ENCODE results near the gene PLAC9. TPM values are rescaled to one million over a fixed set of nuclear protein-coding genes. Genes with fewer than 3 reads are reported as not detected.
"Not testable (repeated sequence)": the region's sequence is repeated elsewhere in the genome, so short reads cannot be mapped to it uniquely, and the experiment has no call there.

PLAC9 gene
- total RNA-seq, 5 donors from 2014 or later (not counting 1 experiment from before 2014, with no cell fraction given) = not detected

DNA sequence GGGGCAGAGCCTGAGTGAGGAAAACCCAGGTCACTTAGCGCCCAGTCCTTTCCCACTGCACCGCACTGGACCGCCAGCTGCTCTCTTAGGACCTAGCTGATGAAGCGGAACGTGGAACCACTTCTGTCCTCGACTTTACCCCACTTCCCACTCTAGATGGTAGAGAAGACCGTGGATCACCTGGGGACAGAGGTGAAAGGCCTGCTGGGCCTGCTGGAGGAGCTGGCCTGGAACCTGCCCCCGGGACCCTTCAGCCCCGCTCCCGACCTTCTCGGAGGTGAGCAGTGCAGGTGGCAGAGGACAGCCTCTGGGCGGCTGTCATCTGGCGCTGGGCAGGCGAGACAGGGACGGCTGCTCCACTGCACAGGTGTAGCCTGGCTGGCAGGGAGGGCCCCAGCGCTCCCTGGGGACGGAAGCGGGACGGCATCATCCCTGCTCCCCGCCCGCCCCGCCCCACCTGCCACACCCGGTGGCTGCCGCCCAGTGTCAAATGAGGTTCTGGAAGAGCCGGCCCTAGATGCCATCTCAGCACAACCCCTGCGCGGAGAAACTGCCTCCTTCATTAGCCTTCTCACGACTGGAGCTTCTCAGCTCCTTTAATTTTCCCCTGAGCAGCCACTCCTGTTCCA lies 11.7 kb downstream of the PLAC9 start:
- H3K4me3 Mint-ChIP-seq = peak overlapping the region; percentile 68 to 85 (median 74)
- H3K27me3 Mint-ChIP-seq = peaks cover 0 to 11% of the 10 kb centered on the region in 2 donors
- peaks cover 10% of the 10 kb centered on the region for H3K36me3 Mint-ChIP-seq
- no peaks in the 10 kb centered on the region for H3K9me3 ChIP-seq
- peak overlapping the region; percentile 34 for H3K27ac ChIP-seq (ENCODE audit: low read length)
- DNase-seq = peak in 14 of 35 experiments; percentile 5 to 47 (median 16)
- H3K4me1 ChIP-seq (ENCODE audit: control insufficient read depth in 1 of 2, extremely low read depth in 1 of 2, insufficient read depth in 2 of 2, low read length in 2 of 2) = peaks cover 5 to 14% of the 10 kb centered on the region in 2 experiments
- peaks cover 0 to 15% of the 10 kb centered on the region in 2 experiments for H3K27me3 ChIP-seq (replicated peaks in 1 of 2; ENCODE audit: control insufficient read depth in 2 of 2, extremely low read depth in 1 of 2, insufficient read depth in 2 of 2, low read length in 1 of 2)
- peaks cover 0 to 6% of the 10 kb centered on the region in 2 donors for H3K36me3 ChIP-seq (ENCODE audit: control insufficient read depth in 2 of 2, extremely low read depth in 1 of 2, insufficient read depth in 1 of 2, low read length in 1 of 2)
- 6% methylated on average over 17 of the region's 28 CpGs for WGBS (ENCODE audit: insufficient coverage)
- H3K9me3 Mint-ChIP-seq = peaks cover 0 to 3% (median 0%) of the 10 kb centered on the region in 3 donors
- peak overlapping the region; percentile 83 to 86 for H3K27ac Mint-ChIP-seq
- CTCF ChIA-PET = interaction anchor here (0.5 to 3.9 kb wide), 19 partner anchors 8 to 367 kb away, joined by 3 to 93 read pairs (median 5); no protein-coding TSS in a partner anchor
- H3K4me1 Mint-ChIP-seq = peaks cover 21 to 25% (median 21%) of the 10 kb centered on the region in 3 donors
- peak overlapping the region; percentile 26 to 48 for H3K4me3 ChIP-seq (ENCODE audit: control insufficient read depth in 1 of 2, extremely low read depth in 1 of 2, low read length in 1 of 2)
- POLR2A ChIA-PET = interaction anchor here (1.3 to 1.4 kb wide), 2 partner anchors 78 kb away, joined by 5 to 7 read pairs; no protein-coding TSS in a partner anchor
- ATAC-seq (replicated peaks in 1 of 4) = peak; percentile 54 to 61 (median 58)

GRCh38 chr10:80144696-80145131 lies 12.2 kb downstream of the PLAC9 start:
- CTCF ChIA-PET = interaction anchor here (0.6 to 3.9 kb wide), 14 partner anchors 8 to 85 kb away, joined by 3 to 93 read pairs (median 5); no protein-coding TSS in a partner anchor
- peaks cover 0 to 8% (median 5%) of the 10 kb centered on the region in 3 donors for H3K9me3 Mint-ChIP-seq
- ATAC-seq (replicated peaks in 1 of 4) = peak; percentile 63 to 72 (median 67)

DNA sequence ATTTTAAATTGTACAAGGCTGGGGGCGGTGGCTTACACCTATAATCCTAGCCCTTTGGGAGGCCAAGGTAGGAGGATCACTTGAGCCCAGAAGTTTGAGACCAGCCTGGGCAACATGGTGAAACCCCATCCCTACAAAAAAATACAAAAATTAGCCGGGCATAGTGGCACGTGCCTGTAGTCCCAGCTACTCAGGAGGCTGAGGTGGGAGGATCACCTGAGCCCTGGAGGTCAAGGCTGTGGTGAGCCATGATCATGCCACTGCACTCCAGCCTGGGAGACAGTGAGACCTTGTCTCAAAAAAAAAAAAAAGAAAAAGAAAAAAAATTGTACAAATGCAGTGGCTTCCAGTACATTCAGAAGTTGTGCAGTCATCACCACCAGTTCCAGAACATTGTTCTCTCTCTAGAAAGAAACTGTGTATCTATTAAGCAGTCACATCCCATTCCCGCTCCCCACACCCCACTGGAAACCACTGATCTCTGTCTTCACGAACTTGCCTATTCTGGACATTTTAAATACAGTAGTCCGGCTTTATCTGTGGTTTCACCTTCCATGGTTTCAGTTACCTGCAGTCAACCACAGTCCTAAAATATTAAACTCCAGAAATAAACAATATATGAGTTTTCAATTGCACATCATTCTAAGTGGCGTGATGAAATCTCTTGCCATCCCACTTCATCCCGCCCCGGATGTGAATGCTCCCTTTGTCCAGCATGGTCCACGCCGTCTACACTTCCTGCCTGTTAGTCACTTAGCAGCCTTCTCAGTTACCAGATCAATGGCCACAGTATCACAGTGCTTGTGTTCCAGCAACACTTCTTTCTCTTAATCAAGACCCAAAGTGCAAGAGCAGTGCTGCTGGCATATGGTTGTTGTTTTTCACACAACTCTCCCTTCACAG lies 13.1 kb downstream of the PLAC9 start:
- peak overlapping the region; percentile 59 to 83 for H3K27ac Mint-ChIP-seq
- POLR2A ChIA-PET = interaction anchor here in 1 of 2 donors (1.3 kb wide), 1 partner anchor 77 kb away, joined by 5 read pairs; no protein-coding TSS in a partner anchor
- H3K4me3 Mint-ChIP-seq = peak overlapping the region in 2 of 3 donors; percentile 4 to 68
- H3K36me3 Mint-ChIP-seq = peaks cover 22% of the 10 kb centered on the region
- not testable (repeated sequence) for H3K27me3 ChIP-seq (replicated peaks in 1 of 2; ENCODE audit: control insufficient read depth in 2 of 2, extremely low read depth in 1 of 2, insufficient read depth in 2 of 2, low read length in 1 of 2); H3K9me3 ChIP-seq; H3K4me3 ChIP-seq (ENCODE audit: control insufficient read depth in 1 of 2, extremely low read depth in 1 of 2, low read length in 1 of 2); DNase-seq; ATAC-seq (replicated peaks in 1 of 4); H3K27ac ChIP-seq (ENCODE audit: low read length); H3K27me3 Mint-ChIP-seq
- peaks cover 21 to 25% (median 21%) of the 10 kb centered on the region in 3 donors for H3K4me1 Mint-ChIP-seq
- CTCF ChIA-PET = interaction anchor here (1.2 to 3.9 kb wide), 4 partner anchors 50 to 76 kb away, joined by 3 to 93 read pairs (median 10); no protein-coding TSS in a partner anchor
- peaks cover 3 to 13% (median 11%) of the 10 kb centered on the region in 3 donors for H3K9me3 Mint-ChIP-seq
- 75% methylated on average over 7 of the region's 11 CpGs for WGBS (ENCODE audit: insufficient coverage)
- H3K4me1 ChIP-seq (ENCODE audit: control insufficient read depth in 1 of 2, extremely low read depth in 1 of 2, insufficient read depth in 2 of 2, low read length in 2 of 2) = peaks cover 5 to 14% of the 10 kb centered on the region in 2 experiments
- peaks cover 0 to 15% of the 10 kb centered on the region in 2 donors for H3K36me3 ChIP-seq (ENCODE audit: control insufficient read depth in 2 of 2, extremely low read depth in 1 of 2, insufficient read depth in 1 of 2, low read length in 1 of 2)

More at GRCh38 chr10:80144696-80145131, 12.2 kb downstream of the PLAC9 start:
- Mint-ChIP-seq H3K27me3 (peaks cover 0 to 9% of the 10 kb centered on the region in 2 donors), H3K36me3 (peaks cover 15% of the 10 kb centered on the region), H3K4me3 (peak overlapping the region; percentile 68 to 85 (median 74)), H3K27ac (peak overlapping the region; percentile 83 to 86), H3K4me1 (peaks cover 21 to 25% (median 21%) of the 10 kb centered on the region in 3 donors)
- no peaks in the 10 kb centered on the region for H3K9me3 ChIP-seq
- H3K27ac ChIP-seq (ENCODE audit: low read length) = peak overlapping the region; percentile 34
- H3K27me3 ChIP-seq (replicated peaks in 1 of 2; ENCODE audit: control insufficient read depth in 2 of 2, extremely low read depth in 1 of 2, insufficient read depth in 2 of 2, low read length in 1 of 2) = peaks cover 0 to 10% of the 10 kb centered on the region in 2 experiments
- 2% methylated on average over 11 of the region's 12 CpGs for WGBS (ENCODE audit: insufficient coverage)
- H3K4me1 ChIP-seq (ENCODE audit: control insufficient read depth in 1 of 2, extremely low read depth in 1 of 2, insufficient read depth in 2 of 2, low read length in 2 of 2) = peaks cover 5 to 14% of the 10 kb centered on the region in 2 experiments
- DNase-seq = peak in 30 of 35 experiments; percentile 5 to 47 (median 23)
- H3K4me3 ChIP-seq (ENCODE audit: control insufficient read depth in 1 of 2, extremely low read depth in 1 of 2, low read length in 1 of 2) = peak overlapping the region in 1 of 2 donors; percentile 48
- H3K36me3 ChIP-seq (ENCODE audit: control insufficient read depth in 2 of 2, extremely low read depth in 1 of 2, insufficient read depth in 1 of 2, low read length in 1 of 2) = peaks cover 0 to 8% of the 10 kb centered on the region in 2 donors
- POLR2A ChIA-PET = interaction anchor here (1.3 to 1.4 kb wide), 2 partner anchors 78 kb away, joined by 5 to 7 read pairs; no protein-coding TSS in a partner anchor

- no CpG with 5 or more reads among the region's 3 CpGs for WGBS (ENCODE audit: insufficient coverage)
- no peak overlapping the region for H3K4me3 Mint-ChIP-seq
- H3K36me3 ChIP-seq (ENCODE audit: control insufficient read depth in 2 of 2, extremely low read depth in 1 of 2, insufficient read depth in 1 of 2, low read length in 1 of 2) = peaks cover 0 to 27% of the 10 kb centered on the region in 2 donors
- no peak overlapping the region for H3K27ac ChIP-seq (ENCODE audit: low read length)
- H3K27ac Mint-ChIP-seq = peak overlapping the region in 1 of 2 donors; percentile 59
- H3K4me1 ChIP-seq (ENCODE audit: control insufficient read depth in 1 of 2, extremely low read depth in 1 of 2, insufficient read depth in 2 of 2, low read length in 2 of 2) = peaks cover 5 to 14% of the 10 kb centered on the region in 2 experiments
- no peak overlapping the region for H3K4me3 ChIP-seq (ENCODE audit: control insufficient read depth in 1 of 2, extremely low read depth in 1 of 2, low read length in 1 of 2)
- H3K27me3 Mint-ChIP-seq = no peaks in the 10 kb centered on the region
- peaks cover 21 to 25% (median 21%) of the 10 kb centered on the region in 3 donors for H3K4me1 Mint-ChIP-seq
- peaks cover 0 to 3% of the 10 kb centered on the region in 2 experiments for H3K27me3 ChIP-seq (replicated peaks in 1 of 2; ENCODE audit: control insufficient read depth in 2 of 2, extremely low read depth in 1 of 2, insufficient read depth in 2 of 2, low read length in 1 of 2)
- peaks cover 34% of the 10 kb centered on the region for H3K36me3 Mint-ChIP-seq
- DNase-seq (no peak), ATAC-seq (replicated peaks in 1 of 4) (no peak)
- ChIA-PET CTCF (interaction anchor here (1.0 to 1.1 kb wide), 2 partner anchors 13 to 76 kb away, joined by 5 read pairs; no protein-coding TSS in a partner anchor), POLR2A (no interaction called here)
- H3K9me3 Mint-ChIP-seq = peaks cover 3 to 16% (median 14%) of the 10 kb centered on the region in 3 donors
- no peaks in the 10 kb centered on the region for H3K9me3 ChIP-seq
These were observed 14.4 kb downstream of the PLAC9 start for GRCh38 chr10:80146918-80147317.

- WGBS (ENCODE audit: insufficient coverage) = 100% methylated on average over 3 of the region's 5 CpGs
- ATAC-seq (replicated peaks in 1 of 4) (no peak), DNase-seq (no peak)
- Histone ChIP-seq H3K4me1 (ENCODE audit: control insufficient read depth in 1 of 2, extremely low read depth in 1 of 2, insufficient read depth in 2 of 2, low read length in 2 of 2) (peaks cover 5 to 14% of the 10 kb centered on the region in 2 experiments), H3K27ac (ENCODE audit: low read length) (no peak overlapping the region), H3K9me3 (no peaks in the 10 kb centered on the region), H3K4me3 (ENCODE audit: control insufficient read depth in 1 of 2, extremely low read depth in 1 of 2, low read length in 1 of 2) (no peak overlapping the region), H3K27me3 (replicated peaks in 1 of 2; ENCODE audit: control insufficient read depth in 2 of 2, extremely low read depth in 1 of 2, insufficient read depth in 2 of 2, low read length in 1 of 2) (no peaks in the 10 kb centered on the region), H3K36me3 (ENCODE audit: control insufficient read depth in 2 of 2, extremely low read depth in 1 of 2, insufficient read depth in 1 of 2, low read length in 1 of 2) (peaks cover 0 to 41% of the 10 kb centered on the region in 2 donors)
- H3K9me3 Mint-ChIP-seq = peaks cover 3 to 16% (median 14%) of the 10 kb centered on the region in 3 donors
- POLR2A ChIA-PET = interaction anchor here in 1 of 2 donors (0.6 kb wide), 1 partner anchor 31 kb away, joined by 9 read pairs; no protein-coding TSS in a partner anchor
- CTCF ChIA-PET = no interaction called here
- H3K4me1 Mint-ChIP-seq = peaks cover 21 to 26% (median 25%) of the 10 kb centered on the region in 3 donors
- H3K4me3 Mint-ChIP-seq = no peak overlapping the region
- no peaks in the 10 kb centered on the region for H3K27me3 Mint-ChIP-seq
- H3K36me3 Mint-ChIP-seq = peaks cover 47% of the 10 kb centered on the region
- H3K27ac Mint-ChIP-seq = peak overlapping the region in 1 of 2 donors; percentile 79
These were observed 15.8 kb downstream of the PLAC9 start for GRCh38 chr10:80148166-80148805.
